HCT116 (cell line): ENCODE results near the gene MYO10. TPM values are rescaled to one million over a fixed set of nuclear protein-coding genes. Genes with fewer than 3 reads are reported as not detected.

Experiments used
- ATAC-seq: fragments of 200-7000 bp; cut with Tn5 transposase; 2 replicates; pipeline ENCODE4 v1.9.1; 2020; ENCODE audit warnings: mild to moderate bottlenecking, moderate library complexity
- BruUV-seq: library from RNA; stranded (reverse); fragments of 400-500 nt; replicated peaks from 2 replicates; lab custom pipeline; 2021; lab: Mats Ljungman, UMichigan
- CTCF ChIA-PET: fragments of 300-600 bp; sonication (Branson Sonifier 250); formaldehyde crosslinking; loops from one replicate; lab custom pipeline; 2021; ENCODE audit warnings: antibody characterized with exemption; lab: Charles Lee
- POLR2A ChIA-PET: fragments of 300-600, 350-600 bp; sonication (Branson Sonifier 250); formaldehyde crosslinking; loops from one replicate; lab custom pipeline; 2021; ENCODE audit warnings: antibody characterized with exemption; lab: Charles Lee
- RAD21 ChIA-PET, 2 experiments: fragments of 300-600 bp; sonication (Branson Sonifier 250); formaldehyde crosslinking; loops; one replicate each; lab custom pipeline; 2023; ENCODE audit warnings: low total read pairs in 2 of 2; ENCODE audit not compliant: uncharacterized antibody in 2 of 2, unreplicated experiment in 2 of 2, low non-redundant PET in 1 of 2; lab: Charles Lee
- DNase-seq: peaks from one replicate; pipeline ENCODE4 v3.0.0-alpha.2; 2010; ENCODE audit warnings: low read depth, low spot score
- H2AFZ ChIP-seq: fragments of 200-600 bp; shearing (Covaris generic), sonication (generic); 2 replicates; pipeline ENCODE4 v1.6.1; 2017; ENCODE audit warnings: low read depth, mixed run types, mixed read lengths, antibody characterized with exemption, low read length; ENCODE audit not compliant: poor library complexity, severe bottlenecking
- H3K27ac ChIP-seq: 2 replicates; pipeline ENCODE4 v1.5.1; 2012; ENCODE audit warnings: low read depth, low read length
- H3K27me3 ChIP-seq: fragments of 200-600 bp; sonication (generic); 2 replicates; pipeline ENCODE4 v1.6.1; 2016; ENCODE audit warnings: mixed run types, low read length, mixed read lengths; ENCODE audit not compliant: insufficient read depth
- H3K36me3 ChIP-seq, 2 experiments: fragments of 200-500 bp in 1 of 2; fragments of 200-600 bp in 1 of 2; sonication (Bioruptor generic) in 1 of 2; sonication (generic) in 1 of 2; 2 replicates each; pipeline versions ENCODE4 v1.5.1 to v1.6.1; 2014 to 2016; ENCODE audit warnings: low read length in 2 of 2, inconsistent platforms in 1 of 2, mixed read lengths in 1 of 2, mixed run types in 1 of 2; ENCODE audit not compliant: insufficient read depth in 2 of 2, control insufficient read depth in 1 of 2
- H3K4me1 ChIP-seq, 2 experiments: fragments of 200-600 bp in 1 of 2; sonication (generic) in 1 of 2; 2 replicates each; pipeline versions ENCODE4 v1.5.1 to v1.6.1; 2012 to 2017; ENCODE audit warnings: low read length in 2 of 2, inconsistent platforms in 1 of 2, mild to moderate bottlenecking in 1 of 2, mixed read lengths in 1 of 2, mixed run types in 1 of 2, moderate library complexity in 1 of 2; ENCODE audit not compliant: insufficient read depth in 2 of 2, control insufficient read depth in 1 of 2
- H3K4me2 ChIP-seq: fragments of 200-600 bp; sonication (generic); 2 replicates; pipeline ENCODE4 v1.6.1; 2017; ENCODE audit warnings: mixed run types, low read length, mixed read lengths
- H3K4me3 ChIP-seq, 2 experiments: fragments of 200-600 bp in 1 of 2; sonication (generic) in 1 of 2; replicated peaks in 1 of 2; 2 replicates each; pipeline ENCODE4 v1.5.1; 2011 to 2016; ENCODE audit warnings: low read length in 2 of 2, control low read depth in 1 of 2, low read depth in 1 of 2, mild to moderate bottlenecking in 1 of 2, mixed read lengths in 1 of 2, mixed run types in 1 of 2
- H3K79me2 ChIP-seq: fragments of 200-600 bp; sonication (generic); 2 replicates; pipeline ENCODE4 v1.6.1; 2017; ENCODE audit warnings: mild to moderate bottlenecking, mixed run types, low read length, moderate library complexity, mixed read lengths; ENCODE audit not compliant: insufficient read depth
- H3K9ac ChIP-seq: fragments of 200-600 bp; sonication (generic); 2 replicates; pipeline ENCODE4 v1.6.1; 2016; ENCODE audit warnings: low read length, mixed read lengths
- H3K9me2 ChIP-seq: fragments of 200-600 bp; sonication (generic), shearing (Covaris generic); 2 replicates; pipeline ENCODE4 v1.6.1; 2017; ENCODE audit warnings: mixed run types, mild to moderate bottlenecking, moderate library complexity; ENCODE audit not compliant: insufficient read depth
- H3K9me3 ChIP-seq, 2 experiments: fragments of 200-500 bp in 1 of 2; fragments of 200-600 bp in 1 of 2; sonication (Bioruptor generic) in 1 of 2; sonication (generic) in 1 of 2; 2 replicates each; pipeline ENCODE4 v1.6.1; 2014 to 2017; ENCODE audit warnings: low read length in 2 of 2, mixed read lengths in 2 of 2, inconsistent platforms in 1 of 2, low read depth in 1 of 2, mild to moderate bottlenecking in 1 of 2, mixed run types in 1 of 2, moderate library complexity in 1 of 2; ENCODE audit not compliant: control insufficient read depth in 1 of 2, insufficient read depth in 1 of 2
- H4K20me1 ChIP-seq: fragments of 200-600 bp; sonication (generic), shearing (Covaris generic); 2 replicates; pipeline ENCODE4 v1.6.1; 2017; ENCODE audit warnings: mixed run types, mild to moderate bottlenecking, moderate library complexity; ENCODE audit not compliant: insufficient read depth
- CBX3 ChIP-seq: IDR thresholded peaks from 2 replicates; pipeline ENCODE4 v1.6.1; 2012; ENCODE audit warnings: low read depth
- ELF1 ChIP-seq: IDR thresholded peaks from 2 replicates; pipeline ENCODE4 v1.6.1; 2012; ENCODE audit warnings: low read depth, borderline replicate concordance
- EZH2 ChIP-seq: fragments of 200-600 bp; sonication (generic); IDR thresholded peaks from 2 replicates; pipeline ENCODE4 v1.6.1; 2017; ENCODE audit warnings: antibody characterized with exemption, mixed run types
- EZH2phosphoT487 ChIP-seq: fragments of 200-600 bp; IDR thresholded peaks from 2 replicates; pipeline ENCODE4 v1.6.1; 2018; ENCODE audit warnings: antibody characterized with exemption, borderline replicate concordance
- FOSL1 ChIP-seq: IDR thresholded peaks from 2 replicates; pipeline ENCODE4 v1.6.1; 2012; ENCODE audit warnings: low read depth
- POLR2A ChIP-seq: IDR thresholded peaks from 2 replicates; pipeline ENCODE4 v1.7.0; 2011; ENCODE audit warnings: borderline replicate concordance; ENCODE audit not compliant: insufficient read depth, insufficient read length; ENCODE audit errors: extremely low read depth
- POLR2AphosphoS5 ChIP-seq: IDR thresholded peaks from 2 replicates; pipeline ENCODE4 v1.6.1; 2011; ENCODE audit warnings: mild to moderate bottlenecking, low read depth, low read length, moderate library complexity
- RAD21 ChIP-seq: IDR thresholded peaks from 2 replicates; pipeline ENCODE4 v1.6.1; 2012; ENCODE audit warnings: low read depth, mild to moderate bottlenecking
- SIN3A ChIP-seq: IDR thresholded peaks from 2 replicates; pipeline ENCODE4 v1.6.1; 2012; ENCODE audit warnings: low read depth
- SP1 ChIP-seq: IDR thresholded peaks from 2 replicates; pipeline ENCODE4 v1.6.1; 2012; ENCODE audit warnings: low read depth
- TCF7L2 ChIP-seq: IDR thresholded peaks from 2 replicates; pipeline ENCODE4 v1.7.0; 2011; ENCODE audit warnings: borderline replicate concordance, inconsistent platforms; ENCODE audit not compliant: insufficient read depth, insufficient read length; ENCODE audit errors: extremely low read depth
- ZFX ChIP-seq: fragments of 450-650 bp; IDR thresholded peaks from 2 replicates; pipeline ENCODE4 v1.6.1; 2017
- ZNF274 ChIP-seq: fragments of 200-500 bp; sonication (Bioruptor generic); IDR thresholded peaks from 2 replicates; pipeline ENCODE4 v1.6.1; 2014; ENCODE audit warnings: mild to moderate bottlenecking, low read depth, low read length, inconsistent platforms
- intact Hi-C: fragments of 100-400 bp; cut with micrococcal nuclease; formaldehyde crosslinking; loops from 2 replicates; pipeline ENCODE4 v1.10.0; 2022
- total RNA-seq: library from RNA; stranded (reverse); gene quantifications from one replicate; pipeline ENCODE4 v1.2.1, GENCODE V29; 2021; ENCODE audit not compliant: unreplicated experiment
- TF ChIP-seq, protein P1 (sequence below): IDR thresholded peaks from 2 replicates; pipeline ENCODE4 v1.6.1; 2011; ENCODE audit warnings: mild to moderate bottlenecking, low read length, moderate library complexity; ENCODE audit not compliant: insufficient replicate concordance; ENCODE audit errors: extremely low read depth

The MYO10 gene
- total RNA-seq, 1 experiment from 2014 or later, result 34.9 TPM

DNA sequence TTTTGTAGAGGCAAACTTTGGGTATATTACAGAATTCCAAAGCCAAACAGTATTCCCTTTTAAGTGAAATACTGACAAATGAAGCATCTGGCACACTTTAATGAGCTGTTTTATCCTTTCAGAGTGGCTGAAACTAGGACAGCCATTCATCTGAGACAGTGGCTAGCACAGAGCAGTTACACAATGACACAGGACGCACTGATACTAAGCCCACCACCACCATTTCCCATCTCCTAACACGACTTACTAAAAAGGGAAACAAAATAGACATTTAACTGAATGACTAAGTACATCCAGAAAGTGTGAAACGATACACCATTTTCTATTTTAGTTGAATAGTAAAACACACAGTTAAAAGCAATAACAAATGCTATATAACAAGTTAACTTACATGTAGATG is 198.9 kb downstream of the MYO10 start:
- intact Hi-C loops, result no loop called here
- Histone ChIP-seq H3K4me3 (no peak overlapping the region), H3K79me2 (no peaks in the 10 kb centered on the region), H3K4me2 (no peak overlapping the region), H3K9me2 (no peaks in the 10 kb centered on the region), H3K27me3 (no peaks in the 10 kb centered on the region), H2AFZ (no peak overlapping the region), H3K27ac (no peak overlapping the region), H3K9me3 (no peaks in the 10 kb centered on the region), H3K9ac (no peak overlapping the region), H3K36me3 (no peaks in the 10 kb centered on the region), H4K20me1 (no peaks in the 10 kb centered on the region), H3K4me1 (peaks cover 9 to 15% of the 10 kb centered on the region in 2 experiments; a peak in 2 of 4 replicates)
- no peak for ATAC-seq
- DNase-seq, result no peak
- POLR2A ChIA-PET, result no interaction called here
- TF ChIP-seq ZFX (no peak), SIN3A (no peak), TCF7L2 (no peak), ZNF274 (no peak), FOSL1 (no peak), POLR2A (no peak), ELF1 (no peak), POLR2AphosphoS5 (no peak), SP1 (no peak), RAD21 (no peak), CBX3 (no peak), EZH2phosphoT487 (no peak), EZH2 (no peak)
- TF ChIP-seq, protein P1, sequence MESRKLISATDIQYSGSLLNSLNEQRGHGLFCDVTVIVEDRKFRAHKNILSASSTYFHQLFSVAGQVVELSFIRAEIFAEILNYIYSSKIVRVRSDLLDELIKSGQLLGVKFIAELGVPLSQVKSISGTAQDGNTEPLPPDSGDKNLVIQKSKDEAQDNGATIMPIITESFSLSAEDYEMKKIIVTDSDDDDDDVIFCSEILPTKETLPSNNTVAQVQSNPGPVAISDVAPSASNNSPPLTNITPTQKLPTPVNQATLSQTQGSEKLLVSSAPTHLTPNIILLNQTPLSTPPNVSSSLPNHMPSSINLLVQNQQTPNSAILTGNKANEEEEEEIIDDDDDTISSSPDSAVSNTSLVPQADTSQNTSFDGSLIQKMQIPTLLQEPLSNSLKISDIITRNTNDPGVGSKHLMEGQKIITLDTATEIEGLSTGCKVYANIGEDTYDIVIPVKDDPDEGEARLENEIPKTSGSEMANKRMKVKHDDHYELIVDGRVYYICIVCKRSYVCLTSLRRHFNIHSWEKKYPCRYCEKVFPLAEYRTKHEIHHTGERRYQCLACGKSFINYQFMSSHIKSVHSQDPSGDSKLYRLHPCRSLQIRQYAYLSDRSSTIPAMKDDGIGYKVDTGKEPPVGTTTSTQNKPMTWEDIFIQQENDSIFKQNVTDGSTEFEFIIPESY, result no peak
- BruUV-seq, result no TSS peak
- RAD21 ChIA-PET, result no interaction called here
- CTCF ChIA-PET, result no interaction called here
